GM18870 (cell line): ENCODE results near the gene CASP10.
A peak's percentile ranks its signal among the peaks of the same experiment; 100 is the strongest.

Source experiments
- ATAC-seq: cut with Tn5 transposase; IDR thresholded peaks from one replicate; pipeline ENCODE4 v1.9.1; 2021; ENCODE audit warnings: moderate library complexity; ENCODE audit not compliant: unreplicated experiment

Gene CASP10

GRCh38 chr2:201257381-201257955 is 74.5 kb downstream of the CASP10 start:
- peak; percentile 47 for ATAC-seq

- ATAC-seq = peak; percentile 62
These were observed 75.2 kb downstream of the CASP10 start for GRCh38 chr2:201257956-201258665.

GRCh38 chr2:201258666-201259615 is 76.0 kb downstream of the CASP10 start:
- ATAC-seq = no peak

- ATAC-seq = no peak
These were observed 77.4 kb downstream of the CASP10 start, which contains the start of gene CASP8 for GRCh38 chr2:201260302-201260800. Gene CASP8 (plus strand): TSS chr2:201260536. CDS start chr2:201266487, 5,951 bp downstream.

GRCh38 chr2:201261471-201261870 is 78.5 kb downstream of the CASP10 start:
- ATAC-seq = no peak

- ATAC-seq = no peak
These were observed 79.0 kb downstream of the CASP10 start for GRCh38 chr2:201261906-201262305.

GRCh38 chr2:201262718-201263117 is 79.8 kb downstream of the CASP10 start:
- ATAC-seq = no peak

- ATAC-seq = peak; percentile 43
These were observed 80.8 kb downstream of the CASP10 start for GRCh38 chr2:201263779-201264178.

- ATAC-seq = no peak
These were observed 81.7 kb downstream of the CASP10 start for GRCh38 chr2:201264472-201265173.

GRCh38 chr2:201266629-201267028 is 83.7 kb downstream of the CASP10 start:
- ATAC-seq = no peak

- ATAC-seq = no peak
These were observed 84.5 kb downstream of the CASP10 start for GRCh38 chr2:201267278-201268030.

- ATAC-seq = no peak
These were observed 86.8 kb downstream of the CASP10 start for GRCh38 chr2:201269764-201270163.

GRCh38 chr2:201270293-201271001 is 87.5 kb downstream of the CASP10 start:
- no peak for ATAC-seq

- ATAC-seq = no peak
These were observed 89.0 kb downstream of the CASP10 start for GRCh38 chr2:201271917-201272316.

GRCh38 chr2:201273330-201273983 is 90.5 kb downstream of the CASP10 start:
- no peak for ATAC-seq

GRCh38 chr2:201275069-201275468 is 92.1 kb downstream of the CASP10 start:
- ATAC-seq = no peak

GRCh38 chr2:201275990-201276389 is 93.0 kb downstream of the CASP10 start:
- no peak for ATAC-seq

- no peak for ATAC-seq
These were observed 93.6 kb downstream of the CASP10 start for GRCh38 chr2:201276511-201276910.
